ENCODE data around the gene ARID1A.

DNA sequence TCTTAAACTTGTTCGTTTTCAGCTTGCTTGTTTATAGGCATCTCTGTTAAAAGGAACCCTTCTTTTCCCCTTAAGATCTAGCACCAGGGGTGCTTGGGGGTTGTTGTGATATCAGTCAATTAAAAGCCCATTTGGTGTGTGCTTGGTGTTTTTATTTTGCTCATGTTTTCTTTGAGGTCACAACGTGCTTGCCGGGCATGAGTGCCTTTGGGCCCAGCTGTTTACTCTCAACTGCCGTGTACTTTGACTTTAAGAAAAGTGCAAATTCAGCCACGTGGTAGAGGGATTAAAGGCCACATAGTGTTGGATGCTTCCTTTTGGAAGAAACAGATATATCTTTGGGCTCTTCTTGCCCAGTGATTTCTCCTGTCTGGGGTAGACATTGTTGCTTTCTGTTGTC is 10.5 kb downstream of the ARID1A start:
- TF ChIP-seq, protein P1, sequence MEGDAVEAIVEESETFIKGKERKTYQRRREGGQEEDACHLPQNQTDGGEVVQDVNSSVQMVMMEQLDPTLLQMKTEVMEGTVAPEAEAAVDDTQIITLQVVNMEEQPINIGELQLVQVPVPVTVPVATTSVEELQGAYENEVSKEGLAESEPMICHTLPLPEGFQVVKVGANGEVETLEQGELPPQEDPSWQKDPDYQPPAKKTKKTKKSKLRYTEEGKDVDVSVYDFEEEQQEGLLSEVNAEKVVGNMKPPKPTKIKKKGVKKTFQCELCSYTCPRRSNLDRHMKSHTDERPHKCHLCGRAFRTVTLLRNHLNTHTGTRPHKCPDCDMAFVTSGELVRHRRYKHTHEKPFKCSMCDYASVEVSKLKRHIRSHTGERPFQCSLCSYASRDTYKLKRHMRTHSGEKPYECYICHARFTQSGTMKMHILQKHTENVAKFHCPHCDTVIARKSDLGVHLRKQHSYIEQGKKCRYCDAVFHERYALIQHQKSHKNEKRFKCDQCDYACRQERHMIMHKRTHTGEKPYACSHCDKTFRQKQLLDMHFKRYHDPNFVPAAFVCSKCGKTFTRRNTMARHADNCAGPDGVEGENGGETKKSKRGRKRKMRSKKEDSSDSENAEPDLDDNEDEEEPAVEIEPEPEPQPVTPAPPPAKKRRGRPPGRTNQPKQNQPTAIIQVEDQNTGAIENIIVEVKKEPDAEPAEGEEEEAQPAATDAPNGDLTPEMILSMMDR (IDR thresholded peaks at IDR 0.05), result no peak
- no peak for TF ChIP-seq POLR2A (IDR thresholded peaks at IDR 0.05)

Measured in right lobe of liver (tissue), 4 donors.